ENCODE data around the gene CFAP91.

DNA sequence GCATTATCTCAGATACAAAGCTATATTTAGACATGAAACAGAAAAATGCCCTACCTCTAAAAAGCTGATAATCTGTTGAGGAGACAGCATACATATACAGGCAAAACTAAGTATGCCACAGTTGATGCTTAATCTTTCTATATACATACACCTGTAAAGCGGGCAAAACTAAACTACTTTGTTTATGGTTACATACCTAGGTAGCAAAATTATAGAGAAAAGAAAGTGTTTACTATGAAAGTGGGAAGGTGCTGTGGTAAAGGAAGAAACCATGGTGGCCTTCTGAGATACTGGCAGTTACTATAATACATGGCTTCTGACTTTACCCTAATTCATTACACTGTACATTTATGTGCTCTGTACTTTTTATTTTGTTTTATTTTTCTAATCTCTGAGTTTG lies 43.1 kb downstream of the CFAP91 start:
- TF ChIP-seq POLR2AphosphoS5 (IDR thresholded peaks at IDR 0.05), result no peak
- TF ChIP-seq, protein P1, sequence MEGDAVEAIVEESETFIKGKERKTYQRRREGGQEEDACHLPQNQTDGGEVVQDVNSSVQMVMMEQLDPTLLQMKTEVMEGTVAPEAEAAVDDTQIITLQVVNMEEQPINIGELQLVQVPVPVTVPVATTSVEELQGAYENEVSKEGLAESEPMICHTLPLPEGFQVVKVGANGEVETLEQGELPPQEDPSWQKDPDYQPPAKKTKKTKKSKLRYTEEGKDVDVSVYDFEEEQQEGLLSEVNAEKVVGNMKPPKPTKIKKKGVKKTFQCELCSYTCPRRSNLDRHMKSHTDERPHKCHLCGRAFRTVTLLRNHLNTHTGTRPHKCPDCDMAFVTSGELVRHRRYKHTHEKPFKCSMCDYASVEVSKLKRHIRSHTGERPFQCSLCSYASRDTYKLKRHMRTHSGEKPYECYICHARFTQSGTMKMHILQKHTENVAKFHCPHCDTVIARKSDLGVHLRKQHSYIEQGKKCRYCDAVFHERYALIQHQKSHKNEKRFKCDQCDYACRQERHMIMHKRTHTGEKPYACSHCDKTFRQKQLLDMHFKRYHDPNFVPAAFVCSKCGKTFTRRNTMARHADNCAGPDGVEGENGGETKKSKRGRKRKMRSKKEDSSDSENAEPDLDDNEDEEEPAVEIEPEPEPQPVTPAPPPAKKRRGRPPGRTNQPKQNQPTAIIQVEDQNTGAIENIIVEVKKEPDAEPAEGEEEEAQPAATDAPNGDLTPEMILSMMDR (IDR thresholded peaks at IDR 0.05), result no peak

Data from gastroesophageal sphincter (tissue), 3 donors.